GM18499 (cell line): ENCODE data around the gene CARS1.

Source experiments
- ATAC-seq: cut with Tn5 transposase; IDR thresholded peaks from one replicate; pipeline ENCODE4 v1.9.1; 2021; ENCODE audit warnings: moderate number of reproducible peaks; ENCODE audit not compliant: insufficient read depth, unreplicated experiment

CARS1 gene

DNA sequence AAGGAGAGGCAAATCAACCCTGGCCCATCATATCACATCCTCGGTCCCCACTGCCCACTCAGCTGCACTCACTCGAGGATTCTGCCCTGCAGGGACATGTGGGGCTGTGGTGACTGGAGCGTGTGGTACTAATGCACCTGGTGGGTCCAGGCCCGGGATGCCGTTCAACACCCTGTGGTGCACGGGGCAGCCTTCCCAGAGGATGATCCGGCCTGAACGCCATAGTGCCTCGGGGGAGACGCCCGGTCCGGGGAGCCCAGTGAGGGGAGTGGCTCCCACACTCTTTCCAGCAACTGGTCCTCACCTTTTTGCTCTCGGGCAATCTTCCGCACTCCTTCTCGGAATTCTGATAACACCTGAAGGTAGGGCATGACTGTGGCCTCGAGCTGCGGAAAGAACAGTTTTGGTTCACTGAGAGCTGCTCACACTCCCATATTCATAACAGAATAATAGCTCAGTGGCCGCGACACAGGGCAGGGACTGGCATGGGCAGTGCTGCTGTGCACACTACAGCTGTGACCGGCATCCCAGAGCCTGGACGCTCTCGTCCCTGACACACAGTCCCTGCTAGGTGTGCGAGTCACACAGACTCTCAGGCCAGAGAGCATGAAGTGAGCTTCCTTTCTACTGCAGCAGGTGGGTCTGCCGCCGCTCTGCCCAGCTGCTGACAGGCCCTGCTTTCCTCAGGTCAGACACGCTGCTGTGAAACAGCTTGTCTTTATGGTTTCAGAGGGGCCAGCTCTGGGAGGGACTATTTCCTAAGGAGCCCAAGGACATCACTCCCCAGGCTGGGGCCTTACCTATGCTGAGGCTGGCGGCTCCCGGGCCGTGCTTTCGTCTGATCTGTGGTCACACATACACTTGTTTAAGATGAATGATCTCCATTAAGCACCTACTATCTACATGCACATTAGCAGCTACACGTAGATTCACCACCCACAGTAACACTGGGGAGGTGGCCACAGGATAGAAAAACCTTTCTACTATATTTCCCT lies 45.0 kb downstream of the CARS1 start:
- ATAC-seq = no peak

- ATAC-seq = no peak
Measured at GRCh38 chr11:3010521-3011275, 46.5 kb downstream of the CARS1 start.

GRCh38 chr11:3010004-3010403 lies 47.2 kb downstream of the CARS1 start:
- ATAC-seq = no peak

DNA sequence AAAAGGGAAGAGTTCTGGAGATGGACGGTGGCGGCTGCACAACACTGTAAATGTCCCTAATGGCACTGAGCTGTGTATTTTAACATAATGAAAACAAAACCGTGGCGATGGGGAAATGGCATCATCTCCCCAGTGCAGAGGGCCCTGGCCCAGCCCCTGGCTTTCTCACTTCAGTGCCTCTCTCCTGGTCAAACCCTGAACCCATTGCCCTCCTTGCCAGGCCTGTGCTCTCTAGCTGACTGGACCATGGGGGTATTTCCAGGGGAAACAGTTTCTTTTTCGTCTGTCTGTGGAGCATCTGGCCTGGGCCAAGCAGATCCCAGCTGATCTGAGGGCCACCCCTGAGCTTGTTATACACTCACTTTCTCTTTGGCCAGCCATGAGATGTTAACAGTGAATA lies 47.7 kb downstream of the CARS1 start:
- ATAC-seq = no peak

DNA sequence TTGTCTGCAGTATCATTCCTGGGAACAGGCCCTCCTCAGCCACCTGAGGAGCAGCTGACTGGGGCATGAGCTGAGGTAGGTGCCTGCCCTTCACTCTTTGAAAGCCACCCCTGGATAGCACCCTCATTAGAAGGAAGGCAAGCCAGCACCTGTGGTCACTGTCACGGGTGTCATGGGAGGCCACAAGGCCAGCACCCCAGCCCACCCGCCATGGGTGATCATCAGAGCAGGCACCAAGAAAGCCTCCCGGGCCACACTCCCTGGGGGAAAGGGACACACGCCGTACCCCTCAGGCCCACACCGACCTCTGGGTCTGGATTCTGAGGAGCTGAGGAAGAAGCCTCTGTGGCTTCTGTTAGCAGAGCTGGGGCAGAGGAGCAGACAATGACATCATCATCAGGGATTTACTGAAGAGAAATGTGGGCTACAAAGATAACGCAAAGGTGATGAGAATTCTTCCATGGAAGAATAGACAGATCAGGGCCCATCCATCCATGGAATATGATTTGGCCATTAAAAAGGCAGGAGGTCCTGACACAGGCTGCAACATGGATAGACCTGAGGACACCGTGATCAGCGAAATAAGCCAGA lies 48.4 kb downstream of the CARS1 start:
- no peak for ATAC-seq

DNA sequence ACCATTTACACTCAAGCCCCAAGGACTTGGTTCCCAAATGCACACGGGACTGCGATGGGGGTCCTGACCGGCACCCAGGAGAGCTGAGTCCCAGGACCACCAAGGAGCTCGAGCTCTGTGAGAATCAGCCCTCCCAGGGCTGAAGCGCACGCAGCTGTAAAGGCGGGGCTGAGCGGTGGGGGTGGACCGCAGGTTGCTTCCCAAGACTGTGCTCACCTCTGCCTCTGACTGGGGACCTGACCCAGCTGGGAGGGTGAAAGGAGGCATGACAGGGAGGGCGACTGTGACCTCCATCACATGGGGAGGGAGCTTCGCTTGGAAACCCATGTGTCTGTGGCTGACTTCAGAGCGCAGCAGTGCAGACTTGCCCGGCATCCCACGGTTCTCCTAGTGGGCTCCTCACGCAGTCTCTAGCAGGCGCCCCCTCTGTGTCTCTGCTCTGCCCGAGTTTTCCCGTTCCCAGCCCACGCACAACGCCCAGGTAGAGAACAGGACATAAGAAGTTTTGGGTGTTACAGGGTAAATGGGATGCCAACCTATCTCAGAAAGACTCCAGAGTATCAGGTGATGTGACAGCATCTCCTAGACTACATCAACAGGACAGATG lies 49.7 kb downstream of the CARS1 start:
- ATAC-seq = no peak

DNA sequence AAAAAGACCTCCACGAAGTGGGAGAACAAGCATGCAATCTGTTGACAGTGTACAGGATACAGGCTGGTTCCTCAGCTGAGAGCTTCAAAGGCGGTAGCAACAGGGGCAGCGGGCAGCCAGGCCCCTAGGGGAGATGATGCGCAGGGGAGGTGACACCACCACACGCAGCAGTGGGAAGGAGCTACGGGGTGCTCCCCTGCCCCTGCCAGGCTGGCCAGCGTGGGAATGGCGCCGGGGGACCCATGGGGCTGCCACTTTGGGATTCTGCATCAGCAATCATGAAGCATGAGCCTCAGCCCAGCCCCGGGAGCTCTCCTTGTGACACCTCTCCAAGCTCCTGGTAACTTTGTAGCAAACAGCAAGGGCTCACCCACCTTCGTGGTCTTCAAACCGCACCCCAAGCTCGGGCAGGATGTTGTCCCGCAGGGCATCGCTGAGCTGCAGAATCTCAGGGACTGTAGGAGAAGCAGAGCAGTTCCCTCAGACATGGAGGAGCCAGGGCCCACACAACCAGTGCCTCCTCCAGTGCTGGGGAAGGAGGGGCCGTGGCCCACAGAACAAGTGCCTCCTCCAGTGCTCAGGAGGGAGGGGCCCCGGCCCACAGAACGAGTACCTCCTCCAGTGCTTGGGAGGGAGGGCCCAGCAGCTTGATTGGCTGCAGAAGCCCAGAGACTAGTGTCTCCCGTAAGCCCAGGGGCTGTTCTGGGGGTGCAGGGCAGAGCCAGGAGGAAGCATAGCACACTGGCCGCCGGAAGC lies 50.5 kb downstream of the CARS1 start:
- no peak for ATAC-seq

GRCh38 chr11:3004481-3004880 lies 52.7 kb downstream of the CARS1 start:
- ATAC-seq = no peak

GRCh38 chr11:3003396-3004231 lies 53.6 kb downstream of the CARS1 start:
- ATAC-seq = no peak

GRCh38 chr11:3002871-3003270 lies 54.4 kb downstream of the CARS1 start:
- ATAC-seq = no peak

GRCh38 chr11:3002351-3002861 lies 54.8 kb downstream of the CARS1 start:
- ATAC-seq = no peak

GRCh38 chr11:3001496-3001895 lies 55.7 kb downstream of the CARS1 start:
- no peak for ATAC-seq

GRCh38 chr11:3000032-3000961 lies 56.9 kb downstream of the CARS1 start:
- ATAC-seq = no peak

DNA sequence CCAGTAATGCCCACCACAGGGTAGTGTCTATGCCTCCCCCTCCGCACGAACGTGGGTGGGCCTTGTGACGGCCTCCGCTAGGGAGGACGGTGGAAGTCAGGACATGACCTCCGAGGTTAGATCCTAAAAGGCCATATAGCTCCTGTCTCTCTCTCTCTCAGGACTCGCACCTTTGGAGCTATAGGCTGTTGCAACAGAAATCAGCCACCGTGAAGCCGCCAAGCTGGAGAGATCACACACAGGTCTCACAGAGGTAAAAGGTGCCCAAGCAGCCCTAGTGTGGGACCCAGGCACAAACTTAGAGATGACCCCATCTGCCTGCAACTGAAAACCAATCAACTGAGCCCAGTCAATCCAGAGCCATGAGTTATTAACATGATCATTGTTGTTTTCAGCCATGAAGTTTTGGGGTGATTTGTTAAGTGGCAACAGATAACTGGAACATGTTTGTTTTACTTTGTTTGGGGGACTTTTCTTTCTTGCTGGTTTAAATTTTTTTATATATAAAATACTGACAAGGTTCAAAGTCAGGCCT lies 57.7 kb downstream of the CARS1 start:
- ATAC-seq = no peak

GRCh38 chr11:2998073-2998850 lies 59.0 kb downstream of the CARS1 start:
- no peak for ATAC-seq

DNA sequence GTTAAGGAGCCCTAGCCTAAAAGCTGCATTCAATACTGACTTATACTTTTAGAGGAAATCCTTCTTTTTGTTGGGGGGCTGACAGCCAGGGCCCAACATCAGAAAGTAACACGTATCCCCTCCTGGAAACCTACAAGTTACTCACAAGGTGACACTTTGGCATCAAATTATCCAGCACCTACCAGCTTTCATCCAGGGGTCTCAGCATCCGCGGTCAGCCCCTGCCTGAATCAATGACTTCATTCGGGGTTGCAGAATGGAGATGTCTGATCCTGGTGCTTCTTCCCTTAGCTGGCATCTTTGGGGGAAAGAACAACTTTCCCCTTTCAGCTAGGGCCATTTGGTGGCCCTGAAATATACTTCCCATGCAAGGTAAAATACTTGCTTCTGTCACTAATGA lies 59.8 kb downstream of the CARS1 start:
- no peak for ATAC-seq

GRCh38 chr11:2996976-2997375 lies 60.2 kb downstream of the CARS1 start:
- no peak for ATAC-seq
